ENCODE results near the gene FAM13B.

Gene FAM13B

DNA sequence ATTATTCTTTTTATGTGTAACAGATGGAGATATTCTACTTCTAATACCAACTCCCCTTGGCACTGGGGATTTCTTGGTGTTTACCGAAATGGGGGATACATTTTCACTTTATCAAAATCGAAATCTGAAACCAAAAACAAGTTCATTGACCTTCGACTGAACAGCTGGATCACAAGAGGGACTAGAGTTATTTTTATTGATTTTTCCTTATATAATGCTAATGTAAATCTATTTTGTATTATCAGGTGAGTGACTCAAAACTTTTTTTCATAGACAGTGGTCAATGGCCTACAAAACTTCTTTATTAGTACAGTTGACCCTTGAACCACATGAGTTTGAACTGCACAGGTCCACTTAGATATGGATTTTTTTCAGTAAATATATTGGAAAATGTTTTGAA is 133.4 kb downstream of the FAM13B start:
- no peak for DNase-seq (ENCODE audit: low read depth)
- TF ChIP-seq, protein P1, sequence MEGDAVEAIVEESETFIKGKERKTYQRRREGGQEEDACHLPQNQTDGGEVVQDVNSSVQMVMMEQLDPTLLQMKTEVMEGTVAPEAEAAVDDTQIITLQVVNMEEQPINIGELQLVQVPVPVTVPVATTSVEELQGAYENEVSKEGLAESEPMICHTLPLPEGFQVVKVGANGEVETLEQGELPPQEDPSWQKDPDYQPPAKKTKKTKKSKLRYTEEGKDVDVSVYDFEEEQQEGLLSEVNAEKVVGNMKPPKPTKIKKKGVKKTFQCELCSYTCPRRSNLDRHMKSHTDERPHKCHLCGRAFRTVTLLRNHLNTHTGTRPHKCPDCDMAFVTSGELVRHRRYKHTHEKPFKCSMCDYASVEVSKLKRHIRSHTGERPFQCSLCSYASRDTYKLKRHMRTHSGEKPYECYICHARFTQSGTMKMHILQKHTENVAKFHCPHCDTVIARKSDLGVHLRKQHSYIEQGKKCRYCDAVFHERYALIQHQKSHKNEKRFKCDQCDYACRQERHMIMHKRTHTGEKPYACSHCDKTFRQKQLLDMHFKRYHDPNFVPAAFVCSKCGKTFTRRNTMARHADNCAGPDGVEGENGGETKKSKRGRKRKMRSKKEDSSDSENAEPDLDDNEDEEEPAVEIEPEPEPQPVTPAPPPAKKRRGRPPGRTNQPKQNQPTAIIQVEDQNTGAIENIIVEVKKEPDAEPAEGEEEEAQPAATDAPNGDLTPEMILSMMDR (IDR thresholded peaks at IDR 0.05; ENCODE audit: insufficient read depth, low read depth, low read length, missing control alignments) = no peak
- no peak overlapping the region for H3K4me3 ChIP-seq (ENCODE audit: low read length)

GRCh38 chr5:137896560-137896959 is 136.3 kb downstream of the FAM13B start:
- TF ChIP-seq, protein P1 (IDR thresholded peaks at IDR 0.05; ENCODE audit: insufficient read depth, low read depth, low read length, missing control alignments) = no peak
- no peak overlapping the region for H3K4me3 ChIP-seq (ENCODE audit: low read length)
- peak; percentile 62 for DNase-seq (ENCODE audit: low read depth)

DNA sequence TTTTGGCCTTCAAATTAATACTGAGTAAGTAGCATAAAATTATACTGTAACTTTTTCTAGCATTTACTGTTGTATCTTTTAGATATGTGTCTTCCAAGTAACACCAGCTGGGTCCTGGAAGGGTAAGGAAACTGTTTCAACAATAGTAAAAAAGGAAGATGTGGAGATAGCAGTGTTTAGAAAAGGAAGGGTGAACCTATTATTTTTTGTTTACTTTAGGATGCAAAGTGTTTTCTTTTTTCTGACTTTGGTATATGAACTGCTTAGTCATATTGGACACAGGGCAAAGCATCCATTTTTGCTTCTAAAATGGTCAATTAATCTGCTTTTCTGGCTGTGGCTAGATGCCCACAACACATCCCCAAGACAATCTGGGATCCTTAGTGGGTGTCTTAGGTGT is 138.3 kb downstream of the FAM13B start:
- DNase-seq (ENCODE audit: low read depth) = no peak
- H3K4me3 ChIP-seq (ENCODE audit: low read length) = no peak overlapping the region
- TF ChIP-seq, protein P1 (IDR thresholded peaks at IDR 0.05; ENCODE audit: insufficient read depth, low read depth, low read length, missing control alignments) = no peak

GRCh38 chr5:137891849-137892248 is 141.0 kb downstream of the FAM13B start:
- no peak for DNase-seq (ENCODE audit: low read depth)
- no peak overlapping the region for H3K4me3 ChIP-seq (ENCODE audit: low read length)
- TF ChIP-seq, protein P1 (IDR thresholded peaks at IDR 0.05; ENCODE audit: insufficient read depth, low read depth, low read length, missing control alignments) = peak; percentile 7

DNA sequence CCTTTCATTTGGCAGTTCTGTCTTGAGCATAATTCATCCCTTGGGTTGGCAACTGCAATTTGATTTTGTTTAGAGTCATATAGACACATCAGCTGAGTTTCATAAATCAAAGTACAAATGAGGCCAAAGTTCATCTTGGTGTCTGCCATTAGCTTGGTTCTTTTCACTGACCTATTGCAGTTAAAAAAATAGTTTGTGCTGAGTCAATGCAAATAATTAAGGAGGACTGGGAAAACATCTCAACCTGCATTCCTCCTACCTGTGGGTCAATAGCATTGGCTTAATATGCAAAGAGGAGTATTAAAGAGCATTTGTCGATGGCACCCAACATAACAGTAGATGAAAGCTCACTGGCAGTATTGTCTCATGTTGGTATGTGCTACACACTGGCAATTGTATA is 142.0 kb downstream of the FAM13B start:
- H3K4me3 ChIP-seq (ENCODE audit: low read length) = no peak overlapping the region
- DNase-seq (ENCODE audit: low read depth) = no peak
- TF ChIP-seq, protein P1 (IDR thresholded peaks at IDR 0.05; ENCODE audit: insufficient read depth, low read depth, low read length, missing control alignments) = no peak

GRCh38 chr5:137888863-137889759 is 143.8 kb downstream of the FAM13B start, which contains the start of gene PKD2L2:
PKD2L2 (plus strand) TSS chr5:137889457; CDS start chr5:137889492, 35 bp downstream.
- peak; percentile 91 for DNase-seq (ENCODE audit: low read depth)
- TF ChIP-seq, protein P1 (IDR thresholded peaks at IDR 0.05; ENCODE audit: insufficient read depth, low read depth, low read length, missing control alignments) = no peak
- H3K4me3 ChIP-seq (ENCODE audit: low read length) = peak within 1 kb of the TSS; percentile 77

Data from epithelial cell of esophagus (primary cell).